ENCODE measurements around the gene CMBL. TPM values are rescaled to one million over a fixed set of nuclear protein-coding genes. Genes with fewer than 3 reads are reported as not detected.
A peak's percentile ranks its signal among the peaks of the same experiment; 100 is the strongest.

CMBL gene
- total and polyA plus RNA-seq, 2 of the 13 experiments (the other 11 are each of a cell fraction or from before 2014, with no cell fraction given): 11.5 to 17.0 TPM

- TF ChIP-seq SOX6 (IDR thresholded peaks at IDR 0.05) (no peak), SOX6 (CRISPR knock-in tag; IDR thresholded peaks at IDR 0.05) (peak; percentile 39; the same call in 1 of the 2 replicates), YEATS2 (CRISPR knock-in tag; IDR thresholded peaks at IDR 0.05; ENCODE audit: borderline replicate concordance) (peak; percentile 59; the same call in 1 of the 2 replicates), ZNF367 (CRISPR knock-in tag; IDR thresholded peaks at IDR 0.05; ENCODE audit: borderline replicate concordance) (peak; percentile 65; the same call in 1 of the 2 replicates), GATAD1 (CRISPR knock-in tag; IDR thresholded peaks at IDR 0.05) (peak; percentile 23; the same call in 1 of the 2 replicates), ZNF652 (CRISPR knock-in tag; IDR thresholded peaks at IDR 0.05; ENCODE audit: borderline replicate concordance, low read depth) (peak; percentile 68; the same call in 1 of the 2 replicates), MEF2D (CRISPR knock-in tag; IDR thresholded peaks at IDR 0.05) (peak; percentile 48; the same call in 1 of the 2 replicates), MTA1 (CRISPR knock-in tag; IDR thresholded peaks at IDR 0.05; ENCODE audit: borderline replicate concordance) (peak; percentile 45; the same call in 1 of the 2 replicates), ATF7-NPFF (CRISPR knock-in tag; IDR thresholded peaks at IDR 0.05; ENCODE audit: low read depth) (no peak), MYC (CRISPR knock-in tag; IDR thresholded peaks at IDR 0.05; ENCODE audit: borderline replicate concordance) (peak; percentile 70; the same call in 1 of the 2 replicates), NONO (IDR thresholded peaks at IDR 0.05) (no peak), NONO (CRISPR knock-in tag; conservative IDR thresholded peaks at IDR 0.05) (0 out of 2 replicates have a peak, but pooled peaks have one; percentile 20)
- TF ChIP-seq, protein P1, sequence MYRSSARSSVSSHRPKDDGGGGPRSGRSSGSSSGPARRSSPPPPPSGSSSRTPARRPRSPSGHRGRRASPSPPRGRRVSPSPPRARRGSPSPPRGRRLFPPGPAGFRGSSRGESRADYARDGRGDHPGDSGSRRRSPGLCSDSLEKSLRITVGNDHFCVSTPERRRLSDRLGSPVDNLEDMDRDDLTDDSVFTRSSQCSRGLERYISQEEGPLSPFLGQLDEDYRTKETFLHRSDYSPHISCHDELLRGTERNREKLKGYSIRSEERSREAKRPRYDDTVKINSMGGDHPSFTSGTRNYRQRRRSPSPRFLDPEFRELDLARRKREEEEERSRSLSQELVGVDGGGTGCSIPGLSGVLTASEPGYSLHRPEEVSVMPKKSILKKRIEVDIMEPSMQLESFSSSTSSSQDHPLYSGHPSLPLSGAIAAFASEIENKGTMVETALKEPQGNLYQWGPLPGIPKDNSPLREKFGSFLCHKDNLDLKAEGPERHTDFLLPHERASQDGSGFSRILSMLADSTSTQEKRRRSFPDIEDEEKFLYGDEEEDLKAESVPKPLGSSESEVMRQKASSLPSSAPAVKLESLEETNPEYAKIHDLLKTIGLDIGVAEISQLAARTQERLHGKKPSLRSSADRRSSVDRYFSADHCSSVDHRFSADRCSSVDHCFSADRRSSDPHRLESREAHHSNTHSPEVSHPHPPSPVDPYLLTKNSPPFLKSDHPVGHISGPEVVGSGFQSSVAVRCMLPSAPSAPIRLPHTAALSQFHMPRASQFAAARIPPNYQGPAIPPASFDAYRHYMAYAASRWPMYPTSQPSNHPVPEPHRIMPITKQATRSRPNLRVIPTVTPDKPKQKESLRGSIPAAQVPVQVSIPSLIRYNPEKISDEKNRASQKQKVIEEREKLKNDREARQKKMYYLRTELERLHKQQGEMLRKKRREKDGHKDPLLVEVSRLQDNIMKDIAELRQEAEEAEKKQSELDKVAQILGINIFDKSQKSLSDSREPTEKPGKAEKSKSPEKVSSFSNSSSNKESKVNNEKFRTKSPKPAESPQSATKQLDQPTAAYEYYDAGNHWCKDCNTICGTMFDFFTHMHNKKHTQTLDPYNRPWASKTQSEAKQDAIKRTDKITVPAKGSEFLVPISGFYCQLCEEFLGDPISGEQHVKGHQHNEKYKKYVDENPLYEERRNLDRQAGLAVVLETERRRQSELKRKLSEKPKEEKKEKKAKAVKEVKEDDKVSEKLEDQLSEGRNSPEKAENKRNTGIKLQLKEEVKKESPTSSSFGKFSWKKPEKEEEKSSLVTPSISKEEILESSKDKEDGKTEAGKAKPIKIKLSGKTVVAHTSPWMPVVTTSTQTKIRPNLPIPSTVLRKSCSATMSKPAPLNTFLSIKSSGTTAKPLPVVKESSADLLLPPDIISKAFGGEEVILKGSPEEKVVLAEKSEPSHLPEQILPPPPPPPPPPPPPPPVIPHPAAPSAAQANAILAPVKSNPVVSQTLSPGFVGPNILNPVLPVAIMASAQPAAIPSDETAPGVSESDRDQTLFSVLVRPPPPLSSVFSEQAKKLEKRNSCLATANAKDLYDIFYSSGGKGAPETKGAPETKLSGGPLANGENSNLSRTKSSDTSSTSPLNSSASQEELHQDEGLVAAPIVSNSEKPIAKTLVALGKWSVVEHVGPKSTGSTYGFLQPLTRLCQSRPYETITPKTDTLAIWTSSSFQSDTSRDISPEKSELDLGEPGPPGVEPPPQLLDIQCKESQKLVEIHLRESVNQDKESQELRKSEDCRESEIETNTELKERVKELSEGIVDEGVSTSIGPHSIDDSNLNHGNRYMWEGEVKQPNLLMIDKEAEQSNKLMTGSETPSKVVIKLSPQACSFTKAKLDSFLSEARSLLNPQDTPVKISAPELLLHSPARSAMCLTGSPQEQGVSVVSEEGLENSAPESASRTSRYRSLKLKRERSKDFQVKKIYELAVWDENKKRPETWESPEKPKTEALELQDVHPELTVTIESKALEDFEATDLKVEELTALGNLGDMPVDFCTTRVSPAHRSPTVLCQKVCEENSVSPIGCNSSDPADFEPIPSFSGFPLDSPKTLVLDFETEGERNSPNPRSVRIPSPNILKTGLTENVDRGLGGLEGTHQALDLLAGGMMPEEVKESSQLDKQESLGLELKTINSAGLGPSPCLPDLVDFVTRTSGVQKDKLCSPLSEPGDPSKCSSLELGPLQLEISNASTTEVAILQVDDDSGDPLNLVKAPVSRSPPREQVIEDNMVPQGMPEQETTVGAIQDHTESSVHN (CRISPR knock-in tag; IDR thresholded peaks at IDR 0.05): no peak
- TF ChIP-seq, protein P2, sequence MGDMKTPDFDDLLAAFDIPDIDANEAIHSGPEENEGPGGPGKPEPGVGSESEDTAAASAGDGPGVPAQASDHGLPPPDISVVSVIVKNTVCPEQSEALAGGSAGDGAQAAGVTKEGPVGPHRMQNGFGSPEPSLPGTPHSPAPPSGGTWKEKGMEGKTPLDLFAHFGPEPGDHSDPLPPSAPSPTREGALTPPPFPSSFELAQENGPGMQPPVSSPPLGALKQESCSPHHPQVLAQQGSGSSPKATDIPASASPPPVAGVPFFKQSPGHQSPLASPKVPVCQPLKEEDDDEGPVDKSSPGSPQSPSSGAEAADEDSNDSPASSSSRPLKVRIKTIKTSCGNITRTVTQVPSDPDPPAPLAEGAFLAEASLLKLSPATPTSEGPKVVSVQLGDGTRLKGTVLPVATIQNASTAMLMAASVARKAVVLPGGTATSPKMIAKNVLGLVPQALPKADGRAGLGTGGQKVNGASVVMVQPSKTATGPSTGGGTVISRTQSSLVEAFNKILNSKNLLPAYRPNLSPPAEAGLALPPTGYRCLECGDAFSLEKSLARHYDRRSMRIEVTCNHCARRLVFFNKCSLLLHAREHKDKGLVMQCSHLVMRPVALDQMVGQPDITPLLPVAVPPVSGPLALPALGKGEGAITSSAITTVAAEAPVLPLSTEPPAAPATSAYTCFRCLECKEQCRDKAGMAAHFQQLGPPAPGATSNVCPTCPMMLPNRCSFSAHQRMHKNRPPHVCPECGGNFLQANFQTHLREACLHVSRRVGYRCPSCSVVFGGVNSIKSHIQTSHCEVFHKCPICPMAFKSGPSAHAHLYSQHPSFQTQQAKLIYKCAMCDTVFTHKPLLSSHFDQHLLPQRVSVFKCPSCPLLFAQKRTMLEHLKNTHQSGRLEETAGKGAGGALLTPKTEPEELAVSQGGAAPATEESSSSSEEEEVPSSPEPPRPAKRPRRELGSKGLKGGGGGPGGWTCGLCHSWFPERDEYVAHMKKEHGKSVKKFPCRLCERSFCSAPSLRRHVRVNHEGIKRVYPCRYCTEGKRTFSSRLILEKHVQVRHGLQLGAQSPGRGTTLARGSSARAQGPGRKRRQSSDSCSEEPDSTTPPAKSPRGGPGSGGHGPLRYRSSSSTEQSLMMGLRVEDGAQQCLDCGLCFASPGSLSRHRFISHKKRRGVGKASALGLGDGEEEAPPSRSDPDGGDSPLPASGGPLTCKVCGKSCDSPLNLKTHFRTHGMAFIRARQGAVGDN (CRISPR knock-in tag; IDR thresholded peaks at IDR 0.05): peak; percentile 83
- TF ChIP-seq, protein P3, sequence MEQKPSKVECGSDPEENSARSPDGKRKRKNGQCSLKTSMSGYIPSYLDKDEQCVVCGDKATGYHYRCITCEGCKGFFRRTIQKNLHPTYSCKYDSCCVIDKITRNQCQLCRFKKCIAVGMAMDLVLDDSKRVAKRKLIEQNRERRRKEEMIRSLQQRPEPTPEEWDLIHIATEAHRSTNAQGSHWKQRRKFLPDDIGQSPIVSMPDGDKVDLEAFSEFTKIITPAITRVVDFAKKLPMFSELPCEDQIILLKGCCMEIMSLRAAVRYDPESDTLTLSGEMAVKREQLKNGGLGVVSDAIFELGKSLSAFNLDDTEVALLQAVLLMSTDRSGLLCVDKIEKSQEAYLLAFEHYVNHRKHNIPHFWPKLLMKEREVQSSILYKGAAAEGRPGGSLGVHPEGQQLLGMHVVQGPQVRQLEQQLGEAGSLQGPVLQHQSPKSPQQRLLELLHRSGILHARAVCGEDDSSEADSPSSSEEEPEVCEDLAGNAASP (CRISPR knock-in tag; IDR thresholded peaks at IDR 0.05; ENCODE audit: borderline replicate concordance): peak; percentile 15; the same call in 1 of the 2 replicates
Measured at GRCh38 chr5:10331341-10331796, 23.7 kb upstream of the CMBL start (continued).

Measured in HepG2 (cell line).